ENCODE measurements around the gene CHN1.

- no peak for TF ChIP-seq SPI1 (IDR thresholded peaks at IDR 0.05; ENCODE audit: low read depth, low read length)
- no peak for TF ChIP-seq POLR2A (IDR thresholded peaks at IDR 0.05; ENCODE audit: low read depth, low read length)
Observed at GRCh38 chr2:174781996-174782395, 223.2 kb downstream of the CHN1 start.

Measured in GM12891 (cell line).